DOHH2 (cell line): ENCODE measurements around the gene PRDM16.

Experiments
- H3F3A ChIP-seq: fragments of 200-600 bp; sonication (generic), shearing (Covaris generic); 2 replicates; pipeline ENCODE4 v1.6.0; 2016; ENCODE audit warnings: antibody characterized with exemption, mild to moderate bottlenecking; ENCODE audit not compliant: control insufficient read depth, insufficient read depth
- H3K27ac ChIP-seq: fragments of 200-600 bp; sonication (generic); 2 replicates; pipeline ENCODE4 v1.5.1; 2014; ENCODE audit warnings: low read depth, mild to moderate bottlenecking, low read length, moderate library complexity
- H3K27me3 ChIP-seq: fragments of 200-600 bp; sonication (generic); 2 replicates; pipeline ENCODE4 v1.6.1; 2014; ENCODE audit warnings: mild to moderate bottlenecking, low read length, mixed read lengths; ENCODE audit not compliant: control insufficient read depth
- H3K36me3 ChIP-seq: fragments of 200-600 bp; sonication (generic); 2 replicates; pipeline ENCODE4 v1.6.1; 2014; ENCODE audit warnings: mild to moderate bottlenecking, low read length, moderate library complexity, mixed read lengths; ENCODE audit not compliant: control insufficient read depth
- H3K4me1 ChIP-seq: fragments of 200-600 bp; sonication (generic); 2 replicates; pipeline ENCODE4 v1.6.1; 2014; ENCODE audit warnings: mild to moderate bottlenecking, low read length, mixed read lengths; ENCODE audit not compliant: control insufficient read depth
- H3K4me2 ChIP-seq: fragments of 200-600 bp; sonication (generic); 2 replicates; pipeline ENCODE4 v1.6.0; 2014; ENCODE audit warnings: mild to moderate bottlenecking, low read length, moderate library complexity
- H3K4me3 ChIP-seq: fragments of 200-600 bp; sonication (generic); 2 replicates; pipeline ENCODE4 v1.5.1; 2014; ENCODE audit warnings: mild to moderate bottlenecking, low read length, mixed read lengths
- H3K79me2 ChIP-seq: fragments of 200-600 bp; sonication (generic); 2 replicates; pipeline ENCODE4 v1.6.1; 2014; ENCODE audit warnings: mild to moderate bottlenecking, low read length, mixed read lengths; ENCODE audit not compliant: control insufficient read depth
- H3K9me2 ChIP-seq: fragments of 200-600 bp; sonication (generic); replicated peaks from 2 replicates; pipeline ENCODE4 v1.6.1; 2014; ENCODE audit warnings: mild to moderate bottlenecking, low read length, mixed read lengths; ENCODE audit not compliant: control insufficient read depth
- H3K9me3 ChIP-seq: fragments of 200-600 bp; sonication (generic); 2 replicates; pipeline ENCODE4 v1.6.1; 2014; ENCODE audit warnings: antibody characterized with exemption, low read length, mixed read lengths; ENCODE audit not compliant: control insufficient read depth, insufficient read depth
- H4K20me1 ChIP-seq: fragments of 200-600 bp; sonication (generic); 2 replicates; pipeline ENCODE4 v1.6.0; 2014; ENCODE audit warnings: low read depth, mild to moderate bottlenecking, antibody characterized with exemption, low read length, moderate library complexity; ENCODE audit not compliant: control insufficient read depth, insufficient read depth
- CTCF ChIP-seq: fragments of 200-600 bp; sonication (generic); IDR thresholded peaks from one replicate; pipeline ENCODE4 v1.5.1; 2014; ENCODE audit warnings: antibody characterized with exemption, mild to moderate bottlenecking, low read depth, low read length; ENCODE audit not compliant: poor library complexity, severe bottlenecking
- EZH2phosphoT487 ChIP-seq: fragments of 200-600 bp; sonication (generic); IDR thresholded peaks from 2 replicates; pipeline ENCODE4 v1.6.1; 2017; ENCODE audit warnings: borderline replicate concordance, mild to moderate bottlenecking, antibody characterized with exemption, low read length, moderate library complexity, mixed read lengths

Gene PRDM16

GRCh38 chr1:3022976-3023375, 46.0 kb upstream of the PRDM16 start:
- Histone ChIP-seq H3K4me1 (no peaks in the 10 kb centered on the region), H3K27ac (no peak overlapping the region), H3K79me2 (no peaks in the 10 kb centered on the region), H3F3A (no peaks in the 10 kb centered on the region), H3K9me2 (no peaks in the 10 kb centered on the region), H4K20me1 (no peaks in the 10 kb centered on the region), H3K9me3 (no peaks in the 10 kb centered on the region), H3K36me3 (no peaks in the 10 kb centered on the region), H3K4me3 (no peak overlapping the region), H3K27me3 (no peaks in the 10 kb centered on the region), H3K4me2 (no peak overlapping the region)
- TF ChIP-seq CTCF (no peak), EZH2phosphoT487 (no peak)

GRCh38 chr1:3024019-3024418, 45.0 kb upstream of the PRDM16 start:
- Histone ChIP-seq H3K27ac (no peak overlapping the region), H3F3A (no peaks in the 10 kb centered on the region), H3K4me1 (no peaks in the 10 kb centered on the region), H3K27me3 (no peaks in the 10 kb centered on the region), H3K4me3 (no peak overlapping the region), H3K9me3 (no peaks in the 10 kb centered on the region), H3K79me2 (no peaks in the 10 kb centered on the region), H3K9me2 (no peaks in the 10 kb centered on the region), H3K4me2 (no peak overlapping the region), H4K20me1 (no peaks in the 10 kb centered on the region), H3K36me3 (no peaks in the 10 kb centered on the region)
- TF ChIP-seq CTCF (no peak), EZH2phosphoT487 (no peak)

GRCh38 chr1:3024588-3024987, 44.4 kb upstream of the PRDM16 start:
- H3K79me2 ChIP-seq = no peaks in the 10 kb centered on the region
- no peak overlapping the region for H3K4me2 ChIP-seq
- no peak overlapping the region for H3K4me3 ChIP-seq
- H3K27ac ChIP-seq = no peak overlapping the region
- no peaks in the 10 kb centered on the region for H4K20me1 ChIP-seq
- no peaks in the 10 kb centered on the region for H3K4me1 ChIP-seq
- H3K27me3 ChIP-seq = no peaks in the 10 kb centered on the region
- H3F3A ChIP-seq = no peaks in the 10 kb centered on the region
- TF ChIP-seq EZH2phosphoT487 (no peak), CTCF (no peak)
- H3K9me3 ChIP-seq = no peaks in the 10 kb centered on the region
- H3K36me3 ChIP-seq = no peaks in the 10 kb centered on the region
- no peaks in the 10 kb centered on the region for H3K9me2 ChIP-seq

- no peaks in the 10 kb centered on the region for H3K79me2 ChIP-seq
- no peaks in the 10 kb centered on the region for H3K4me1 ChIP-seq
- H3K4me3 ChIP-seq = no peak overlapping the region
- TF ChIP-seq CTCF = no peak
- TF ChIP-seq EZH2phosphoT487 = no peak
- no peak overlapping the region for H3K4me2 ChIP-seq
- no peaks in the 10 kb centered on the region for H3K9me2 ChIP-seq
- H3F3A ChIP-seq = no peaks in the 10 kb centered on the region
- no peaks in the 10 kb centered on the region for H3K36me3 ChIP-seq
- H4K20me1 ChIP-seq = no peaks in the 10 kb centered on the region
- H3K27ac ChIP-seq = no peak overlapping the region
- H3K27me3 ChIP-seq = no peaks in the 10 kb centered on the region
- no peaks in the 10 kb centered on the region for H3K9me3 ChIP-seq
Observed at GRCh38 chr1:3026124-3026523, 42.9 kb upstream of the PRDM16 start.
